K562 (cell line): ENCODE data around the gene TMEM121. TPM values are rescaled to one million over a fixed set of nuclear protein-coding genes. Genes with fewer than 3 reads are reported as not detected.

Experiments
- ATF7 ChIP-seq: fragments of 450-650 bp; IDR thresholded peaks from 2 replicates; pipeline ENCODE4 v1.7.1; 2014; ENCODE audit warnings: mild to moderate bottlenecking, moderate library complexity
- DDX20 ChIP-seq: fragments of 450-650 bp; IDR thresholded peaks from 2 replicates; pipeline ENCODE4 v1.6.1; 2016; ENCODE audit warnings: missing genetic modification characterization, low read depth, mild to moderate bottlenecking, missing compliant biosample characterization, moderate library complexity
- DNMT1 ChIP-seq: fragments of 450-650 bp; IDR thresholded peaks from 2 replicates; pipeline ENCODE4 v1.6.1; 2016; ENCODE audit warnings: antibody characterized with exemption, mild to moderate bottlenecking
- EGR1 ChIP-seq: fragments of 450-650 bp; conservative IDR thresholded peaks from 2 replicates; pipeline ENCODE4 v1.6.1; 2017; ENCODE audit warnings: mild to moderate bottlenecking
- EWSR1 ChIP-seq: fragments of 450-650 bp; IDR thresholded peaks from 2 replicates; pipeline ENCODE4 v1.6.1; 2018; ENCODE audit warnings: borderline replicate concordance, mild to moderate bottlenecking, low read depth, moderate library complexity; ENCODE audit not compliant: partially characterized antibody
- HDAC3 ChIP-seq: fragments of 450-650 bp; IDR thresholded peaks from 2 replicates; pipeline ENCODE4 v1.6.1; 2018; ENCODE audit warnings: borderline replicate concordance, mild to moderate bottlenecking, moderate library complexity; ENCODE audit not compliant: partially characterized antibody
- MAFK ChIP-seq: IDR thresholded peaks from 2 replicates; pipeline ENCODE4 v1.6.1; 2011; ENCODE audit warnings: low read length, improper control_type of control experiment
- MCM2 ChIP-seq: fragments of 450-650 bp; IDR thresholded peaks from 2 replicates; pipeline ENCODE4 v1.6.1; 2017; ENCODE audit warnings: low read depth, mild to moderate bottlenecking
- PHF8 ChIP-seq: fragments of 200-600 bp; sonication (generic); IDR thresholded peaks from 2 replicates; pipeline ENCODE4 v1.6.1; 2012; ENCODE audit warnings: mixed run types, mild to moderate bottlenecking, inconsistent platforms, low read length, moderate library complexity, borderline replicate concordance
- RB1 ChIP-seq: fragments of 450-650 bp; IDR thresholded peaks from 2 replicates; pipeline ENCODE4 v1.6.1; 2017; ENCODE audit warnings: low read depth, mild to moderate bottlenecking
- ZBTB43 ChIP-seq: sonication (generic); formaldehyde crosslinking; IDR thresholded peaks from 2 replicates; pipeline ENCODE4 v1.8.0; 2023; ENCODE audit warnings: mild to moderate bottlenecking, missing genetic modification reagents
- ZC3H4 ChIP-seq: sonication (generic); formaldehyde crosslinking; IDR thresholded peaks from 2 replicates; pipeline ENCODE4 v1.9.0; 2021; ENCODE audit warnings: missing genetic modification reagents, borderline replicate concordance
- ZFX ChIP-seq: sonication (generic); formaldehyde crosslinking; IDR thresholded peaks from 2 replicates; pipeline ENCODE4 v1.8.0; 2022; ENCODE audit warnings: mild to moderate bottlenecking, missing genetic modification reagents, moderate library complexity
- ZNF511 ChIP-seq: sonication (generic); formaldehyde crosslinking; IDR thresholded peaks from 2 replicates; pipeline ENCODE4 v1.8.0; 2022; ENCODE audit warnings: mild to moderate bottlenecking, missing genetic modification reagents
- ZNF740 ChIP-seq, 3 experiments: fragments of 200-800 bp in 1 of 3; sonication (Bioruptor generic) in 1 of 3; sonication (generic) in 1 of 3; formaldehyde crosslinking in 1 of 3; IDR thresholded peaks; 2 replicates each; pipeline versions ENCODE4 v1.6.1 to v1.8.0; 2016 to 2022; ENCODE audit warnings: mild to moderate bottlenecking in 2 of 3, missing compliant biosample characterization in 2 of 3, missing genetic modification characterization in 2 of 3, missing genetic modification reagents in 1 of 3
- polyA plus RNA-seq, 8 experiments: library from polyadenylated mRNA; depleted of rRNA in 4 of 8; stranded (reverse) in 5 of 8; unstranded in 3 of 8; fragments of >200 nt; fragmentation: Nextera tagmentation in 2 of 8; fragmentation: Illumina TruSeq in 1 of 8; extraction: Ambion mirVana in 2 of 8; extraction: Trizol in 1 of 8; gene quantifications; 2 replicates each; pipeline versions ENCODE4 v1.2.1 to v1.2.3, GENCODE V29; 2011 to 2014; ENCODE audit warnings: inconsistent platforms in 1 of 8, missing spikeins in 1 of 8
- total RNA-seq, 7 experiments: library from RNA; depleted of rRNA in 6 of 7; stranded (reverse); fragments of >200 nt in 6 of 7; fragmentation: Illumina TruSeq in 2 of 7; extraction: Trizol in 2 of 7; gene quantifications; 2 replicates each; pipeline versions ENCODE4 v1.2.1 to v1.2.3, GENCODE V29; 2011 to 2021; ENCODE audit warnings: low replicate concordance in 1 of 7
- TF ChIP-seq, protein P1 (sequence below): sonication (generic); formaldehyde crosslinking; IDR thresholded peaks from 2 replicates; pipeline ENCODE4 v1.8.0; 2022; ENCODE audit warnings: mild to moderate bottlenecking, low read depth, missing genetic modification reagents
- TF ChIP-seq, protein P2 (sequence below): fragments of 200-800 bp; sonication (Bioruptor generic); IDR thresholded peaks from 2 replicates; pipeline ENCODE4 v1.6.1; 2017; ENCODE audit warnings: missing genetic modification characterization, missing compliant biosample characterization
- TF ChIP-seq, protein P3 (sequence below): fragments of 450-650 bp; IDR thresholded peaks from 2 replicates; pipeline ENCODE4 v1.6.1; 2016; ENCODE audit warnings: antibody characterized with exemption

TMEM121 gene
- total and polyA plus RNA-seq, 9 of the 15 experiments (the other 6 are each of a cell fraction or from before 2014, with no cell fraction given), result 0.31 to 0.36 TPM; not detected in 7

DNA sequence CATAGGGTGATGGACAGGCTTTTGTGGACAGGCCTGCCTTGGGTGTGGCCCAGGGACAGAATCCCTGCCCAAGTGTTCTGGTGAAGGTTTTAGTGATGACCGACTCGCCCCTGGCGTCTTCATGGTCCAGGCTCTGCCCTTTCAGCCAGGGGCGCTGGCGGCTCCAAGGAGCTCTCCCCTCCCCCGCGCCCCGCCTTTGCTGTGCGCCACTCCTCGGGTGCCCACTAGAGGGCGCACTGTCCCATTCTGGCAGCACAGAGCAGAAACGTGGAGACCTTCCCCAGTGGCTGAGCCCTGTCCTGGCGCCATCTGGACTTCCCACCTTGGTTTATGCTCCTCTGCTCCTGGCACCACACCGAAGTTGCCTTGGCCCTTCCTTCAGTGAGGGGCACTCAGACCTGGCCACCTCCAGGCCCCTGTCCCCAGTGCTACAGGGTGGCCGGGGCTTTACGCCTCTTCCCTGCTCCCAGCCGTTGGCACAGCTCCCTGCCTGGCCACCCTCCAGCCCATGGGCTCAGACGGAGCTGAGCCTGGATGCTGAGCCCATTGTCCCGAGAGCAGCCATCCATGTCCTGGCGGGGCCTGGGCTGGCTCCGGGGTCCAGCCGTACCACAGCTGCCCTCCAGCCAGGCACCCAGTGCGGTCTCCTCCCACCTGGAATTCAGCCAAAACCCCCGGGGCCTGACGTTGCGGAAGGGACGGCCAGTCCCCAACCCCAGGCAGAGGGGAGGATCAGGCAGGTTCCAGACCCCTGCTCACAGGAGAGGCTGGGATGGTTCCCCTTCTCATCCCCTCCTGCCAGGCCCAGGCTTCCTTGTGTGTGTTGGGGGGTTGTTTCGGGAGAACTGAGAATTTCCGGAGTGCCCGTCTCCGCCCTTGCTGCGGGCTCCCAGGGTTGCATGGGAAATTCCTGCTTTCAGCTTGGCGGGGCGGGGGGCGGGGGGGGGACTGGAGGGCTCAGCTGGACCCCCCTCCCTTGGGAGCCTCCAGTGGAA lies 45.3 kb upstream of the TMEM121 start (continued):
- 0 out of 2 replicates have a peak, but pooled peaks have one; percentile 82 for TF ChIP-seq ZBTB43 (CRISPR knock-in tag)
- TF ChIP-seq, protein P1, sequence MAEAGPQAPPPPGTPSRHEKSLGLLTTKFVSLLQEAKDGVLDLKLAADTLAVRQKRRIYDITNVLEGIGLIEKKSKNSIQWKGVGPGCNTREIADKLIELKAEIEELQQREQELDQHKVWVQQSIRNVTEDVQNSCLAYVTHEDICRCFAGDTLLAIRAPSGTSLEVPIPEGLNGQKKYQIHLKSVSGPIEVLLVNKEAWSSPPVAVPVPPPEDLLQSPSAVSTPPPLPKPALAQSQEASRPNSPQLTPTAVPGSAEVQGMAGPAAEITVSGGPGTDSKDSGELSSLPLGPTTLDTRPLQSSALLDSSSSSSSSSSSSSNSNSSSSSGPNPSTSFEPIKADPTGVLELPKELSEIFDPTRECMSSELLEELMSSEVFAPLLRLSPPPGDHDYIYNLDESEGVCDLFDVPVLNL, result peak; percentile 48; the same call in 1 of the 2 replicates
- TF ChIP-seq DDX20, result no peak
- peak; percentile 59; the same call in 1 of the 2 replicates for TF ChIP-seq ATF7
- TF ChIP-seq MCM2, result no peak
- TF ChIP-seq EGR1, result peak; percentile 52; the same call in 1 of the 2 replicates
- TF ChIP-seq ZFX (CRISPR knock-in tag), result peak; percentile 66
- TF ChIP-seq, protein P2, sequence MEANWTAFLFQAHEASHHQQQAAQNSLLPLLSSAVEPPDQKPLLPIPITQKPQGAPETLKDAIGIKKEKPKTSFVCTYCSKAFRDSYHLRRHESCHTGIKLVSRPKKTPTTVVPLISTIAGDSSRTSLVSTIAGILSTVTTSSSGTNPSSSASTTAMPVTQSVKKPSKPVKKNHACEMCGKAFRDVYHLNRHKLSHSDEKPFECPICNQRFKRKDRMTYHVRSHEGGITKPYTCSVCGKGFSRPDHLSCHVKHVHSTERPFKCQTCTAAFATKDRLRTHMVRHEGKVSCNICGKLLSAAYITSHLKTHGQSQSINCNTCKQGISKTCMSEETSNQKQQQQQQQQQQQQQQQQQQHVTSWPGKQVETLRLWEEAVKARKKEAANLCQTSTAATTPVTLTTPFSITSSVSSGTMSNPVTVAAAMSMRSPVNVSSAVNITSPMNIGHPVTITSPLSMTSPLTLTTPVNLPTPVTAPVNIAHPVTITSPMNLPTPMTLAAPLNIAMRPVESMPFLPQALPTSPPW (CRISPR knock-in tag), result peak; percentile 87
- TF ChIP-seq PHF8, result peak; percentile 35; the same call in 1 of the 2 replicates
- 0 out of 2 replicates have a peak, but pooled peaks have one; percentile 49 for TF ChIP-seq DNMT1
- TF ChIP-seq ZNF740 (CRISPR knock-in tag; IDR thresholded peaks at IDR 0.05), result 0 out of 2 replicates have a peak, but pooled peaks have one; percentile 39
- TF ChIP-seq ZNF740 (tag; IDR thresholded peaks at IDR 0.05), result no peak
- TF ChIP-seq MAFK, result no peak
- peak; percentile 89 for TF ChIP-seq RB1
- TF ChIP-seq EWSR1, result no peak
- no peak for TF ChIP-seq HDAC3
- TF ChIP-seq, protein P3, sequence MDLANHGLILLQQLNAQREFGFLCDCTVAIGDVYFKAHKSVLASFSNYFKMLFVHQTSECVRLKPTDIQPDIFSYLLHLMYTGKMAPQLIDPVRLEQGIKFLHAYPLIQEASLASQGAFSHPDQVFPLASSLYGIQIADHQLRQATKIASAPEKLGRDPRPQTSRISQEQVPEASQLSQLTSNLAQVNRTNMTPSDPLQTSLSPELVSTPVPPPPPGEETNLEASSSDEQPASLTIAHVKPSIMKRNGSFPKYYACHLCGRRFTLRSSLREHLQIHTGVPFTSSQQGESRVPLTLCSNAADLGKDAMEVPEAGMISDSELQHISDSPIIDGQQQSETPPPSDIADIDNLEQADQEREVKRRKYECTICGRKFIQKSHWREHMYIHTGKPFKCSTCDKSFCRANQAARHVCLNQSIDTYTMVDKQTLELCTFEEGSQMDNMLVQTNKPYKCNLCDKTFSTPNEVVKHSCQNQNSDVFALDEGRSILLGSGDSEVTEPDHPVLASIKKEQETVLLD, result peak; percentile 71; the same call in 1 of the 2 replicates
- TF ChIP-seq ZNF511 (CRISPR knock-in tag), result no peak
- TF ChIP-seq ZC3H4, result peak; percentile 92; the same call in 1 of the 2 replicates
